ENCODE results near the gene PRKCA.
A peak's percentile ranks its signal among the peaks of the same experiment; 100 is the strongest.

GRCh38 chr17:66348584-66349165 is 46.3 kb downstream of the PRKCA start:
- no peak for TF ChIP-seq CTCF (CRISPR knock-in tag; IDR thresholded peaks at IDR 0.05)
- no peak for TF ChIP-seq HDAC6 (IDR thresholded peaks at IDR 0.05; ENCODE audit: low read depth, low read length)
- no peak for TF ChIP-seq PRMT3 (CRISPR knock-in tag; IDR thresholded peaks at IDR 0.05; ENCODE audit: borderline replicate concordance, low read depth)
- TF ChIP-seq HOXA9 (CRISPR knock-in tag; IDR thresholded peaks at IDR 0.05; ENCODE audit: borderline replicate concordance), result no peak
- no peak for TF ChIP-seq ZC3H4 (CRISPR knock-in tag; IDR thresholded peaks at IDR 0.05; ENCODE audit: borderline replicate concordance)
- TF ChIP-seq EZH2 (conservative IDR thresholded peaks at IDR 0.05; ENCODE audit: low read depth, low read length), result no peak
- peak; percentile 25 for TF ChIP-seq GATAD2A (CRISPR knock-in tag; IDR thresholded peaks at IDR 0.05)
- no peak for TF ChIP-seq ZFP82 (CRISPR knock-in tag; IDR thresholded peaks at IDR 0.05; ENCODE audit: borderline replicate concordance)
- no peak for TF ChIP-seq CEBPB (IDR thresholded peaks at IDR 0.05; ENCODE audit: borderline replicate concordance, low read depth, low read length)
- TF ChIP-seq ZNF18 (CRISPR knock-in tag; IDR thresholded peaks at IDR 0.05; ENCODE audit: insufficient replicate concordance), result no peak

All from HepG2 (cell line).